GM19463 (cell line): ENCODE results near the gene HCN1.
"Not testable (repeated sequence)": the region's sequence is repeated elsewhere in the genome, so short reads cannot be mapped to it uniquely, and the experiment has no call there.

Experiments used
- ATAC-seq: cut with Tn5 transposase; IDR thresholded peaks from one replicate; pipeline ENCODE4 v1.9.1; 2021; ENCODE audit warnings: mild to moderate bottlenecking, moderate library complexity; ENCODE audit not compliant: unreplicated experiment

HCN1 gene

DNA sequence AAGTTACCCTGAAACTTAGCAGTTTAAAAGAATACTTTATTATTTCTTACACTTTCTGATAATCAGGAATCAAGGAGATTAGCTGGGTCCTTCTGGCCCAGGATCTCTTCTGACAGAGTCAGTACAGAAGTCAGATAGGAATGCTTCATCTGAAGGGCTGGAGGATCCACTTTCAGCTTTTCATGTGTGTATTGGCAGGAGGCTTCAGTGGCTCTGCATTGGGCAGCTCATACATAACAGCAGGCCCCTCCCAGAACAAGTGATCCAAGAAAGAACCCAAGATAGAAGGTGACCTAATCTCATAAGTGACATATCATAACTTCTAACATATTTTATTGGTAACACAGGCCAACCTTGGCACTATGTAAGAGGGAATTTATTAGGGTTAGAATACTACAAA, 258.4 kb downstream of the HCN1 start:
- ATAC-seq = no peak

DNA sequence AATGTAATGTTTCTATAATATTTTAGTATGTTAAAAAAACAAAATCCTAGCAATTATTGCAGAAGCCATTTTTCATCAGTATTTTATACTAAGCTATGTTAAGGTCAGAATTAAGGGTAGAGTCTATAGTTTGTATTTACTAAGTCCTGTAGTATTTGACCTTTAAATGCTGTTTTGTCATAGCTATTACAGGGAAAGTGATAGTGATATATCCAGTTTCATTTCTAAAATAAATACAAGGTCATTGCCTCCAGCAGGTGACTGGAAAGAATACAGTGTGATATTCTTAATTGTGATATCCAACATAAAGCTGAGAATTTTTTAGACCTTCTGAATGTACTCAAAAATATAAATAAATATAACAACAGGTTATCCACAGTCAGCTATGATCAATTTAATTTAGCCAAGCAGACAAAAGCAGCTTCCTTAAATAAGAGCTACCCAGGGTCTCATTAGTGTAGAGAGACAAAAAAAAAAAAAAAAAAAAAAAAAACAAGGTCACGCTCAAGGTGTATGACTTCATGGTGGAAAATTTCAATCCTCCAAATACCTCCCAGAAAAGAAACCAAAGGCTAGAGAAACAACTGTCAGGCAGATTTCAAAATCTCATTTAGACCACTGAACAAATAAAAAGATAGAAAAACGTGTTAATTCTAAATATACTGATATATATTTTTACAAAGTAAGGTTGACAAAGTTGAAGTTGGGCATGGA, 278.7 kb downstream of the HCN1 start:
- no peak for ATAC-seq

DNA sequence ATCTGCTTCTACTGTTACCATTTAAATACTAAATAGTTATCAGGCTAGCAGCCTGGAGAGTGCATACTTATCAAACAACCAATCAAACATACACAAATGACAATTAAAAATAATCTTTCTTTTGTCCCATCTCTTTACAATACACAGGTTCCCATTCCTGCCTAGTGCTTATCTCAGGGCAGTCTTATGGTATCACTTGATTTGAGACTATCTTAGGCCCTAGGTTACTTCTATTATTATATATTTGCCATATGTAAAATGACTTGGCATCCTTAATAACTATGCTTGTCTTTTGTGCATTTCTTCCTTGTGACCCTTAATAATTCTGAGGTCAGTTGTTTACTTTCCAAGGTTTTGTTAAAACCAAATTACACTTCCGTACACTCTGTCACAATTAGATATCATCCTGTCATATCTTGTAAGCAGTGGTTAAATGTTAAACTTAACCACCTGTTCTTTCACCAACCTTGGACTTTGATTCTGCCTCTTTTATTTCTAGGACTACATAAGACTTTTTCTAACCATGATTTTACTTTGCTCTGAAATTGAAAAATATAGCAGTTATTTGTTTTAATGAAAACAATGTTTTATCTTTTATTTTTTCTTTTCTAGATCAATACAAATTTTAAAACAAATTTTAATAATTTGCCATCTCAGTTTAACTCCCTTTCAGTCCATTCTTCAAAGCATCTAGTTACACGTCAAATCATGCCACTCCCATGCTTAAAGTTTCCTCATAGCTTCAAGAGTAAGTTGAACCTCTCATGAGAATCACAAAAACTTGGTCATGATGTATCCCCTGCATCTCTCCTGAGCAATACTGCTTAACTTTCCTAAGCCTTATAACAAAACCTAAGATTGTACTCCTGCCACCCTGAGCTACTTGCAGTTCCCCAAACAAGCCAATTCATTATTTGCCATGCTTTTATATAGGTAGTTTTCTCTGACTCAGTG, 281.3 kb downstream of the HCN1 start:
- ATAC-seq = no peak

DNA sequence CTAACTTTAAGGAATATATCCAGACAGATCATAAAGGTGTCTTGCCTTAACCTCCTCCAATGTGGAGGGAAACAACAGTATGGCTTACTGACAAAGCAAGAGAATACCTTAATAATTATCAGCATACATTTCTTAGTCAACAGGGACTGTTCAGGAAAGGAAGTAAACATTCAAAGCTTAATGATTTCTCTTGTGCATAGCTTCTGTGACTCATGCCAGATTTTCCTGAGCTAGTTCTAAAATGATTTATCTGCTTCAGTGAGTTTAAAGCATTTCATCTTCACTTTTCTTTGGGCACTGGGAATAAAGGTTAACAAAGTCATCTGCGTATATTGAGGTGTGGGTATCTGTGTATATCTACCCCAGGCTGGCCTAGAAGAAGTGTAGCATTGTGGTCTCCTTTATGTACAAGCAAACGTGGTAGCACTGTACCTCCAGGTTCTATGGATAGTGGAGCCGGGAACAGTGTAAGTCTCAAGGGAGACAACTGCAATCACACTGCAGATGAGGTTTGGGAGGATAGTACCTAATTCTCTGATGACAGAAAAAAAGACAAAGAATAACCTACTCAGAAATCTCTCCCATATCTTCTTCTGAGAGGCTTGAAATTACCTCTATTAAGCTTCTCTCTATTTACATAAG, 284.1 kb downstream of the HCN1 start:
- no peak for ATAC-seq

DNA sequence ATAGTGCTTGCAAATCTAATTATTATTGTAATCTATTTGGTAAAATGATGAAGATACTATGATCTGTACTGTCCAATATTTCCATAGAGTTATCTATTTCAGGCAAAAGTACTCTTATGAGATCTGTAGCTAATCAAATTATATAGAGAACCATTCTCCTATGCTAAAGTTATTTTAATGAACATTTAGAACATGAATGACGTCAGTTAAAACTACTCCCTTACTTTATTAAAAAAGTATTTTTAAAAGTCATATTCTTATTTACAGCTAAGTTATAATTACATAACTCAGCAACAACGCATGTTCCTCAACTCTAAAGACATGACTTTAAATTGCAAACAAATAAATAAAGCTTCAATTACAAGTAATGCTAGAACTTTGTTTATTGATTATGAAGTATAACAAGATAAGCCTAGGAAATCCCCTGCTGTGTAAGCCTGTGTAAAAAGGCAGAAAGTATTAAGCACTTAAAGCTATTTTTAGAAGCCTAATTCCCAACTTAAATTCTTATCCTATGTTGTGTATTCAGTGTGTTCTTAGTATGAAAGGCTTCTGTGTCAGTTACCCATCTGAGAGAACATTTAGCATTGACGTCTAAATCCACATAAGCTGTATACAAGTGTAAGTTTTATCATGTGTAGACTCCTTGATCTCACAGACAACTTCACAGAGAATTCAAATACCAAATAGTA, 285.7 kb downstream of the HCN1 start:
- no peak for ATAC-seq

DNA sequence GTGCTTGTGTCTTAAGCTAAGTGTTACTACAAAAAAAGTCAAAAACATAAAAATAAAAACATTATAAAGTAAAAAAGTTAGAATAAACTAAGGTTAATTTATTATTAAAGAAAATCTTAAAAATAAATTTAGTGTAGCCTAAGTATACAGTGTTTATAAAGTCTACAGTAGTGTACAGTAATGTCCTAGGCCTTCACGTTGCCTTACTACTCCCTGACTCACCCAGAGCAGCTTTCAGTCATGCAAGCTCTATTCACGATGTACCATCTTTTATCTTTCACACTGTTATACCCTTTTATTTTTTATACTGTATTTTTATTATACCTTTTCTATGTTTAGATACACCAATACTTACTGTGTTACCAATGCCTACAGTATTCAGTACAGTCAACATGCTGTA, 288.1 kb downstream of the HCN1 start:
- no peak for ATAC-seq

DNA sequence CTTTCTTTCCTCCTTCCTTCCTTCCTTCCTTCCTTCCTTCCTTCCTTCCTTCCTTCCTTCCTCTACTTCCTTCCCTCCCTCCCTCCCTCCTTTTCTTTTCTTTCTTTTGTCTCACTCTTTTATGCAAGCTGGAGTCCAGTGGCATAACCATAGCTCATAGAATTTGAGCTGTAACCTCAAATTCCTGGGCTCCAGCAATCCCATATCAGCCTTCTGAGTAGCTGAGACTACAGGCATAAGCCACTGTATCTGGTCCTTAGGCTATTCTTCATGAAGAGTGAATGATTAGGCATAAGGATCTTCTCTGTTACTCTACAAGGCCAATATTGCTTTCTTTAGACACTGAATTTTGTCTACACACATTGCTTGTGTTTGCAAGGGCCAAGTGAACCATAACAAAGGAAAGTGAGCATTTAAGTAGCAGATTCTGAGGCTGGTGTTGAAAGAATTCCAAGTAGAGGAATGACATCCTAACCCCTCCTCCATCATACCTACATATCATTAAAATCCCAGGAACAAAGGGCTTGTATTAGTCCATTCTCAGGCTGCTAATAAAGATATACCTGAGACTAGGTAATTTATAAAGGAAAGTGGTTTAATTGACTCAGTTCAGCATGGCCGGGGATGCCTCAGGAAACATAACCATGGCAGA, 293.2 kb downstream of the HCN1 start:
- no peak for ATAC-seq

DNA sequence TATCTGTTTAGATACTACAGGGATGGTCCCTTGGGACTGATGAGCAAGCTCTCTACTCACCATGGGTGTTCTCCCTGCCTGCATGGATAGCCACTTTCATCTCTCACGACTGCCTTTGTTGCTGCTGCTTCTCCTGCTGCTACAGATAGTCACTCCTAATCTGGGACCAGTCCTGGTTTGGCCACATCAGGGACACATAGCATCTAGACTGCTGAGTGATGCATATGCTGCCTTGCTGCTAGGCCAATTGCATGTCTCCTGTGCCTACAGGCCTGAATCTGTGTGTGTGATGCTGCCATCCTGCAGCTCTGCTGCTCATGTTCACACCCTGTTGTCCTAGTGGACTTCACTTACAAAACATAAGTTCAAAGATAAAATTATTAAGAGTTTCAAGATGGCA, 297.1 kb downstream of the HCN1 start:
- ATAC-seq = no peak

DNA sequence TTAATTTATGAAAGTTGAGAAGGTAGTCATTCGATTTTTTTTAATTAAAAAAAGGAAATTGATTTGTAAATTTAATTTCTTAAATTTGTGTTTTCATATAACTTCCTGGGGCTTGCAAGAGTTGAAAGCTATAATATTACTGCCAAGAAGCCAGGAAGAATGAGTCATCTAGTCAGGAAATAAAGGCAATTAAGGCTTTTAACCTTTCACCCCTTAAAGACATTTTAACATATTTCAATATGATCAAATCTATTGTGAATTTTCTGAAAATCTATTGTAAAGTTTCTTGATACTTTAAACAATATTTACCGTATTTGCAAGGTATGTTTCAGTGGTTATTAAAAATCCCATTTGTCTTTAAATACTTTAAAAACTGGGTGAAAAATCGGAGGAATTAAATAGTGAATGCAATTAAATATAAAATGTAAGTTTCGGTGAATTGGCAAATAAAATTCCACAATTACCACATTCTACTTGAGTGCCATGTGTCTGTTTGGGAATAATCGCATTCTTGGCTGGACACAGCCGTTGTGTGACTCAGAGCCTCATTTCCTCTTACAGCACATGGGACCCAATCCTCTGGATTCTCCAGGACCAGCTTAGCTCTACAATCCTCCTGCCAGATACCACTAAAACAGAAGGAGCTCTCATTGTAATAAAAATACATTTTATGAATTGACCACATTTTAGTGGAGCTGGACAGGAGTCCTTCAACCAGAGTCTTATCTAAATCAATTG, 310.7 kb downstream of the HCN1 start:
- ATAC-seq = no peak

DNA sequence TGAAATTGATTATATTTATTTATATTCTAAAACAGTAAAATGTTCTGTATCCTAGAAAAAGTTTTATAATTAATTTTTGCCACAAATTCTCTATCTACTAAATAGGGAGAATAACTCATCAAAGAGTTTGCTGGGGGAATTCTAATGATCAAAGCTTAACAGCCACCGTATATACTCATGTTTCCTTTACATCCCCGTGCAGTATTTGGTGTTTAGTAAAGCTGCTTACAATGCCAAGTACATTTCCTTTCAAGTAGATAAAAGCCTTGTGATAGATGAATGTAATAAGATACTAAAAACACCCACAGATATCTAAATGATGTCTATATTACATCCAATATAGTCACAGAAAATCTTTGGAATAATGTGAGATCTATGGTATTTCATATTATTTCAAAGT, 312.2 kb downstream of the HCN1 start:
- no peak for ATAC-seq

DNA sequence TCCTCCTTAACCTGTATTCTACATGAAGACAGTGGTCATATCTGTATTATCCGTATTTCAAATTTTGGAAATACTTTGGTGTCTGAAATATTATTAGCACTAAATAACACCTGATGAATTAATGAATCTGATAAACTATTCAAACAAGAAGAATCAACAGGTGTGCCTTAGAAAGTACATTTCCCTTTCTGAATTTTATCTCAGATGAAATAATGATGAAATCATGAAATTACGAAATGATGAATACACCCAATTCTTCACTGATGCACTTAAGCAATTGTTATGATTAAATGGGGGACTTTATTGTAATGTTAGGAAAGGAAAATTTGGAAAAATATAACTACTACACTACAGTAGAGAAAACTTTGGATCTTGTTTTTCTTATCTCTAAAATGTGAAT, 313.6 kb downstream of the HCN1 start:
- ATAC-seq = no peak

DNA sequence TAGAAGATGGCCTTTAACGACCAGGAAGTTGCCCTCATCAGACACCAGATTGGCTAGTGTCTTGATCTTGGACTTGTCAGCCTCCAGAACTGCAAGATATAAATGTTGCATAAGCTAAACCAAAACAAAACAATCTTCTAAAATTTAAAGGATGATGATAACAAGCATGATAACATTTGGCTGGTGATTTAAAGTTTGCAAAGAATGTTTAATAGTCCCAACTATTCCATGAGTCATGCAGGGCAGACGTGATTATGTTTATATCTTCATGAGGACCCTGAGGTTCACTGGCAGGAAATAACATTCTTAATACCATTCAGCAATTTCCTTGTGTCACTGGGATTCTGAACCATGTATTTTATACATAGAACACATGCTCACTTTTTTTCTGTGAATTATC, 319.8 kb downstream of the HCN1 start:
- no peak for ATAC-seq

DNA sequence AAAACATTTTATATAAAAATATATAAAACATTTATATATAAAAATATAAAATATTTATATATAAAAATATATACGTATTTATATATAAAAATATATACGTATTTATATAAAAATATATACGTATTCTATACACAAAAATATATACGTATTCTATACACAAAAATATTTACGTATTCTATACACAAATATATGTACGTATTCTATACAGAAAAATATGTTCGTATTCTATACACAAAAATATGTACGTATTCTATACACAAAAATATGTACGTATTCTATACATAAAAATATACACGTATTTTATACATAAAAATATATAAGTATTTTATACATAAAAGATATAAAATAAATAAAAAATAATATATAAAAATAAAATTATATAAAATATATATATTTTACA, 323.6 kb downstream of the HCN1 start:
- no peak for ATAC-seq

DNA sequence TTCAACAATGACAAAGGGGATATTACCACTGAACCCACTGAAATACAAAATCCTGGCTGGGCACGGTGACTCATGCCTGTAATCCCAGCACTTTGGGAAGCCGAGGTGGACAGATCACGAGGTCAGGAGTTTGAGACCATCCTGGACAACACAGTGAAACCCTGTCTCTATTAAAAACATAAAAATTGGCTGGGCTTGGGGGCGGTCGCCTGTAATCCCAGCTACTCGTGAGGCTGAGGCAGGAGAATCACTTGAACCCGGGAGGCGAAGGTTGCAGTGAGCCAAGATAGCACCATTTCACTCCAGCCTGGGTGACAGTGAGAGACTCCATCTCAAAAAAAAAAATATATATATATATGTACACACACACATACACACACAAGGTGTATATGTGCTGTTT, 324.8 kb downstream of the HCN1 start:
- ATAC-seq = not testable (repeated sequence)

DNA sequence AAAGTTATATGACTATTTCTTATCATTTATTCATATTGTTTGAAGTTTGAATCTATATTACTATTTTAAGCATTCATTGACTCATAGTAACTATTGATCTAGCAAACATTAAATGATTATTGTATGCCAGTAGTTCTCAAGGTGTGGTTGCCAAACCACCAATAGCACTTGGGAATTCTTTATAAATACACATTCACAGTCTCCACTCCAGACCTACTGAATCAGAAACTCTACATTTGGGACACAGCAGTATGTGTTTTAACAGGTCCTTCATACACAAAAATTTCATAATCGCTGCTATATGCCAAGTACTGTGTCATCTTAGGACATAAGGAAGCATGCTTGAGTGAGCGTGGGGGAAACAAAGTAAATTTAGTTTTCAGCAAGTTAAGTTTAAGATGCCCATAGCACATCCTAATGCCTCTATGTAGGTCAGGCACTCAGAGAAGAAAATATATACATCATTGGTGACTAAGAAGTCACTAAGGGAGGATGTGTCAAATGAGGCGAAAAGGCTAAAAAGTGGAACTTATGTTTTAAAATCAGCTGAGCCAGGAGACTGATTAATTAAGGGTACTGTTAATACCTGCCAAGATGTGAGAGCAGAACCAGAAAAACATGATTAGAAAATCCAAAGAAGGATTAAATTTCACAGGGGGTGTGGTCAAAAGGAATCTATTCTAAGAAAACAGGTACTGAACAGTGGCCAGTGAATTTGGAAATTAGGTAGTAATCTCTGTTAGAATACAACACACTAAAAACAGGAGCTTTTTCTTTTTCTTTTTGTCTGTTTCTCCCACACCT, 340.8 kb downstream of the HCN1 start:
- ATAC-seq = no peak

DNA sequence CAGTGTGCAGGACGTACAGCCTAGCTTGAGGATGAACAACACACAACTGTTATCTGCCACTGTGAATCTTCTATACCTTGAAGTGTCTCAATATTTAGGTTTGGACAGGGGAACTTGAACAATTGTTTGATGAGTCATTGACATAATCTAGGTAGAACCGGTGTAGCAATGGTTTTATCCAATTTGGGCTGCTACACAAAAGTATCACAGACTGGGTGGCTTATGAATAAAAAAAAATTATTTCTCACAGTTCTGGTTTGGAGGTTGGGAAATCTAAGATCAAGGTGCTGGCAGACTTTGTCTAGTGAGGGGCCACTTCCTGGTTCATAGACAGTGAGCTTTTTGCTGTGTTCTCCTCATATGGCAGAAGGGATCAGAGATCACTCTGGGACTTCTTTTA, 359.7 kb downstream of the HCN1 start:
- ATAC-seq = no peak

DNA sequence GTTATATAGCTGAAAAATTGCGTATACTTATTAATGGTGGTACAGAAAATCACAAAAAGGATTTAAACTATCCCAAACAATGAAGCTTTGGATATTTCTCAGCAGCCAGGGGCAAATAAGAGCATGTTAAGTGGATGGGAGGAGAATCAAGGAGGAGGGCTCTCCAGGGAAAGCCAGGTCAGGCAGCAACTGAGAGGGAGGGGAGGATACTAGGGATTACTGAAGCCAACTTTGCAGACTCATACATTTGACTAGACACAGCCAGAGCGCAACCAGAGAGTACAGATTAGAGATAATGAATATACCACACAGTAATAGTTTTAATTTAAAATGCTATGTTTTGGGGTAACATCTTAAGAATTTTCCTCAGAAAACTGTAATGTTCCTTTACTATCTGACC, 360.2 kb downstream of the HCN1 start:
- ATAC-seq = no peak

DNA sequence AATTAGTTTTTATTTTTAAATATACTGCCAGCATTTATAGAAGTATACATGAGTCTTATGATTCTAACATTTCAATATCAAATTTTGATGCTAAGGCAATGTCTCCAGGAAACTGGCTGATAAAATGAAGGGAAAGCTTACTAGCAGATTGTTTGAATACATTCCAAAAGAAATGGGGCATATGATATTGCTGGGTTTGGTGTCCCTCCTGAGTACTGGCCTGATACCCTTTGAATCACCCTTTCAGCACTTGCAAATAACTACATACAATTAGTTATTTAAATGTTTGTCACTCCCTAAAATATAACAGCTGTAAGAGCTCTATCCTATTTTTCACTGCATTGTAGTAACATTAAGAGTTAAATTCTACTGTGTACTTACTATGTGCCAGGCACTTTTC, 360.8 kb downstream of the HCN1 start:
- ATAC-seq = no peak

DNA sequence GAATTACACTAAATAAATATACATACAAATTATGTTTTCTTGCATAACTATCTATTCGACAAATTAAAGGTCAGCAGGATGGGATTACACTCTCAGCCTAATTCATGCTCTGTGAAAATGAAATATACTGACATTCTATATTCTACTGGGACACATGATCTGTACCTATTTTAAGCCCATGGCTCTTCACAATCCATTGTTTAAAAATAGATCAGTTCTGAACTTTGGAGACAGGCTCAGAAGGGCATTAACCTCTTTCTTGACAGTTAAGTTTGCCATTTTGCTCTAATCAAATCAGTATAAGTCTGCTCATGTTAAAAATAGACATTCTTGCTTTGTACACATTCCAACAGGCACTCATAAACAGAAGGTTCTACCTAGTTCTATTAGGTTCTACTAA, 361.2 kb downstream of the HCN1 start:
- ATAC-seq = no peak
